GM06990 (cell line): Measurements from ENCODE around the gene STXBP1.

Source experiments
- DNase-seq: peaks from one replicate; pipeline ENCODE4 v3.0.0-alpha.2; 2011; ENCODE audit not compliant: insufficient read length; ENCODE audit errors: extremely low read depth
- H3K27me3 ChIP-seq: replicated peaks from 2 replicates; pipeline ENCODE4 v1.6.0; 2011; ENCODE audit warnings: low read length; ENCODE audit not compliant: control insufficient read depth, insufficient read depth
- H3K36me3 ChIP-seq: 2 replicates; pipeline ENCODE4 v1.5.1; 2011; ENCODE audit warnings: low read length; ENCODE audit not compliant: control insufficient read depth, insufficient read depth
- H3K4me3 ChIP-seq: replicated peaks from 2 replicates; pipeline ENCODE4 v1.5.1; 2011; ENCODE audit warnings: low read depth, mild to moderate bottlenecking, control low read depth, low read length
- TF ChIP-seq, protein P1 (sequence below): IDR thresholded peaks from 2 replicates; pipeline ENCODE4 v1.5.1; 2011; ENCODE audit warnings: low read length, control low read depth, mild to moderate bottlenecking, inconsistent platforms; ENCODE audit not compliant: insufficient read depth, poor library complexity, severe bottlenecking

The STXBP1 gene

DNA sequence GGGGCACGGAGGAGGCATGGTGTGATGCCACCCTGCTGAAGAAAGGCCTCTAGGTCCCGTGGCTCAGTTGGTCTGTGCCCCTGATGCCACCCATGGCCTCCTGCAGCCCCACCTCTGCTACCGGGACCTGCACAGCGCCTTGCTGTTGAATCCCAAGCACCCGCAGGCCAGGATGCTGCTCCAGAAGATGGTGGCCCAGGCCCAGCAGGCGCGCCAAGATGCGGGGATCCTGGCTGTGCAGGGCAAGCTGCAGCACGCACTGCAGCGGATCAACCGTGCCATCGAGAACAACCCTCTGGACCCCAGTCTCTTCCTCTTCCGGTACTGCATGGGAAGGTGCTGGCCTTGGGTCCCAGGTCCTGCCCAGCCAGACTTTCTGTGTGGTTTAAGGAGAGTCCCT is 110.9 kb downstream of the STXBP1 start:
- Histone ChIP-seq H3K36me3 (no peaks in the 10 kb centered on the region), H3K4me3 (no peak overlapping the region), H3K27me3 (no peaks in the 10 kb centered on the region)
- TF ChIP-seq, protein P1, sequence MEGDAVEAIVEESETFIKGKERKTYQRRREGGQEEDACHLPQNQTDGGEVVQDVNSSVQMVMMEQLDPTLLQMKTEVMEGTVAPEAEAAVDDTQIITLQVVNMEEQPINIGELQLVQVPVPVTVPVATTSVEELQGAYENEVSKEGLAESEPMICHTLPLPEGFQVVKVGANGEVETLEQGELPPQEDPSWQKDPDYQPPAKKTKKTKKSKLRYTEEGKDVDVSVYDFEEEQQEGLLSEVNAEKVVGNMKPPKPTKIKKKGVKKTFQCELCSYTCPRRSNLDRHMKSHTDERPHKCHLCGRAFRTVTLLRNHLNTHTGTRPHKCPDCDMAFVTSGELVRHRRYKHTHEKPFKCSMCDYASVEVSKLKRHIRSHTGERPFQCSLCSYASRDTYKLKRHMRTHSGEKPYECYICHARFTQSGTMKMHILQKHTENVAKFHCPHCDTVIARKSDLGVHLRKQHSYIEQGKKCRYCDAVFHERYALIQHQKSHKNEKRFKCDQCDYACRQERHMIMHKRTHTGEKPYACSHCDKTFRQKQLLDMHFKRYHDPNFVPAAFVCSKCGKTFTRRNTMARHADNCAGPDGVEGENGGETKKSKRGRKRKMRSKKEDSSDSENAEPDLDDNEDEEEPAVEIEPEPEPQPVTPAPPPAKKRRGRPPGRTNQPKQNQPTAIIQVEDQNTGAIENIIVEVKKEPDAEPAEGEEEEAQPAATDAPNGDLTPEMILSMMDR: no peak
- DNase-seq: no peak

DNA sequence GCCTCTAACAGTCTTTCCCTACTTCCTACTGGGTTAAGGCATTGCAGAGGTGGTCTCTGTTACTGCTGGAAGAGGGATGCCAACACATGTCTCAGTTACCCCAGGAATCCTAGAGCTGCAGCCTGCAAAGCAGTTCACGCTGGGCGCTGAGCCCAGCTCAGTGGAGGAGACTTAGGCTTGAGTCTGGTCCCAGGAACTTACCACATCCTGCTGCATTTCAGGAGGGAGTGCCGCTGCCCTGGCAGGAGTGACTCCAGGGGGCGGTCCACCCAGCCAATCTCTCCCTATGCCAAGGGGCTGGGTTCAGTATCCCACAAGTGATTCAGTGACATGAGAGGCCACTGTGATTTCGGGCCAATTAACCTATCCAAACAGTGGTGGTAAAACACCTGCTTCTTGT is 111.4 kb downstream of the STXBP1 start:
- DNase-seq: no peak
- TF ChIP-seq, protein P1: no peak
- no peaks in the 10 kb centered on the region for H3K36me3 ChIP-seq
- H3K27me3 ChIP-seq: no peaks in the 10 kb centered on the region
- no peak overlapping the region for H3K4me3 ChIP-seq

DNA sequence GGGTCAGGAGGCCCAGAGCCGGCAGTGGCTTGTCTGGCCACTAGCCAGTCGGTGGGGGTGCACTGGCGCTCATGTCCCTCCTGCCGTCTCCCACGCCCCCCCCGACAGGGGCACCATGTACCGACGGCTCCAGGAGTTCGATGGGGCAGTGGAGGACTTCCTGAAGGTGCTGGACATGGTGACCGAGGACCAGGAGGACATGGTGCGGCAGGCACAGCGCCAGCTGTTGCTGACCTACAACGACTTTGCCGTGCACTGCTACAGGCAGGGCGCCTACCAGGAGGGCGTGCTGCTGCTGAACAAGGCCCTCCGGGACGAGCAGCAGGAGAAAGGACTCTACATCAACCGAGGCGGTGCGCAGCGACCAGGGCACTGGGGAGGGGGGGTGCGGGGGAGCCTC is 111.9 kb downstream of the STXBP1 start:
- TF ChIP-seq, protein P1: no peak
- no peak for DNase-seq

DNA sequence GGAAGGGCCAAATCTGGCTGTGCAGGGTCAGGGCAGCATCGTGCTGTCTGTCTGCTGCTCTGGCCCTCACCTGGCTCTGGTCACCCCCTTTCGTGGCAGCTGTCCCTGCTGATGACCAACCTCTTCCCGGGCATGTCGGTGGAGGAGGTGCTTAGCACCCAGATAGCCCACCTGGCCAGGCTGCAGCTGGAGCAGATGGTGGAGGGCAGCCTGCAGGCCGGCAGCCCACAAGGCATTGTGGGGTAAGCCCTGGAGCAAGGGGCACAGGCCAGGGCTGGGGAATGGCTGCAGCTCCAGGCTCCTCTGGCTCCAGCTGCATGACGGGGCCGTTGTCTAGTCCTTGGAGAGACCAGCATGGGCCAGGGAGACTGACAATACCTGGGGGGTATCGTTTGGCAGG is 114.8 kb downstream of the STXBP1 start:
- no peaks in the 10 kb centered on the region for H3K27me3 ChIP-seq
- DNase-seq: no peak
- TF ChIP-seq, protein P1: no peak

More for the DNA sequence above, 111.9 kb downstream of the STXBP1 start:
- Histone ChIP-seq H3K4me3 (no peak overlapping the region), H3K36me3 (no peaks in the 10 kb centered on the region), H3K27me3 (no peaks in the 10 kb centered on the region)

DNA sequence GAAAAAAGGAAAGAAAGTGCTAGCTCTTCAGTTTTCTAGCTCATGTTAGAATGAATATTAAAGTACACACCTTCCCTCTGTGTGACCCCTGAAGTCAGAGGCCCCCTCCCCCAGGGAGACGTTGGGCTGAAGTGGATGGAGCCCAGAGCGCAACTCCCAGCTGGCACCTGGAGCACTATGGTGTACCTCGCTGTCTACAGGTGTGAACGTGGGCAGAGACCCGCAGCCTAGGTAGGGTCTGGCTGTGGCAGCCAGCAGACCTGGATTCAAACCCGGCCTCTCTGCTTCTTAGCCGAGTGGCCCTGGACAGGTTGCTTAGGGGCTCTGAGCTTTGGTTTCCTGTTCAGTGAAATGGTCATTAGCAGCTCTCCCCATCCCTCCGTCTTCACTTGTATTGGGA is 116.7 kb downstream of the STXBP1 start:
- TF ChIP-seq, protein P1: no peak
- no peak overlapping the region for H3K4me3 ChIP-seq
- peaks cover 2% of the 10 kb centered on the region; the same call in 1 of the 2 replicates for H3K36me3 ChIP-seq
- no peaks in the 10 kb centered on the region for H3K27me3 ChIP-seq
- DNase-seq: no peak

More for the DNA sequence above, 114.8 kb downstream of the STXBP1 start:
- H3K36me3 ChIP-seq: peaks cover 2% of the 10 kb centered on the region; the same call in 1 of the 2 replicates
- no peak overlapping the region for H3K4me3 ChIP-seq

DNA sequence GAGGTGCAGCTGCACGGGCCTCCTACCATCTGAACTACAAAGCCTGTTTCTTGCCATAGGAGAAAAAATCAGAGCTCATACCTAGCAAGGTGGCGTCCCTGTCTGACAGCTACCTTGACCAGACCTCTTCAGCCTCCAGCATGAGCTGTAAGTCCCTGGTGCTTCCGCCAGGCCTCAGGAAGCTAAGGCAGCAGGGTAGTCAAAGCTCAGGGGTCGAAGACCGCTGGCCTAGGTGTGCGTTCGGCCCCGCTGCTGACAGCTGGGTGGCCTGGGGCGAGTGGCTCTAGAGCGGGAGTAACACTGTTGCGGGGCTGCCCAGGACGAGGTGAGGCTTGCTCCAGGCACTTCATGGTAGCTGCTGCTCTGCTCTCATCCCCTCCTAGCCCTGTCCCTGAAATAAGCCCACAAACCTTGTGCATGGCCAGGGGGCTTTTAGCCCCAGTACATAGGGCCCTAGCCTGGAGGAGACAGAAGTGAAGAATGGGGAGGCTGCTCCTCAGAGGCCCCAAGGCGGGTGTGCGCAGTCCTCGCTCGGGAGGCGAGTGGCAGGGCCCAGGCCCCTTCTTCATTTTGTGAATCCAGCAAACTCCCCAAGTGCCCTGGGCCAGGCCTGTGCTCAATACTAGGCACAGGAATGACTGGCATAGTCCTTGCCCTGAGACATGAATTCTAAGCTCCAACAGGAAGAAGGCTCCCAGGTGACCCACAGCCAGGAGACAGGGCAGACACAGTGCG is 117.6 kb downstream of the STXBP1 start:
- Histone ChIP-seq H3K4me3 (no peak overlapping the region), H3K36me3 (peaks cover 2% of the 10 kb centered on the region; the same call in 1 of the 2 replicates), H3K27me3 (no peaks in the 10 kb centered on the region)
- TF ChIP-seq, protein P1: no peak
- no peak for DNase-seq
